ENCODE data around the gene BOLL. TPM values are rescaled to one million over a fixed set of nuclear protein-coding genes. Genes with fewer than 3 reads are reported as not detected.

Gene BOLL
- total and polyA plus RNA-seq, 10 of the 15 experiments (the other 5 are each of a cell fraction or from before 2014, with no cell fraction given) = 0.05 TPM; not detected in 9

GRCh38 chr2:197804049-197804757 is 19.1 kb upstream of the BOLL start, which contains the start of gene PLCL1 (continued):
- peak; percentile 77 for TF ChIP-seq IRF3 (IDR thresholded peaks at IDR 0.05)
- peak; percentile 98 for TF ChIP-seq PKNOX1 (IDR thresholded peaks at IDR 0.05)
- TF ChIP-seq SP1 (IDR thresholded peaks at IDR 0.05; ENCODE audit: low read depth, low read length) = peak; percentile 96
- TF ChIP-seq IKZF1 (conservative IDR thresholded peaks at IDR 0.05) = peak; percentile 61; the same call in 1 of the 2 replicates
- TF ChIP-seq BHLHE40 (IDR thresholded peaks at IDR 0.05; ENCODE audit: borderline replicate concordance in 1 of 2, low read depth in 2 of 2, low read length in 1 of 2) = peak in 1 of 2 experiments; percentile 7; a peak in 1 of 4 replicates
- TF ChIP-seq SIN3A (IDR thresholded peaks at IDR 0.05; ENCODE audit: low read depth, low read length) = peak; percentile 32; the same call in 1 of the 2 replicates
- TF ChIP-seq ELK1 (IDR thresholded peaks at IDR 0.05; ENCODE audit: low read depth, low read length) = no peak
- 0 out of 2 replicates have a peak, but pooled peaks have one; percentile 36 for TF ChIP-seq ZNF217 (IDR thresholded peaks at IDR 0.05)
- TF ChIP-seq HDAC6 (IDR thresholded peaks at IDR 0.05; ENCODE audit: unreplicated experiment) = no peak
- no peak for TF ChIP-seq STAT3 (IDR thresholded peaks at IDR 0.05; ENCODE audit: low read depth, low read length)
- 0 out of 2 replicates have a peak, but pooled peaks have one; percentile 69 for TF ChIP-seq RB1 (IDR thresholded peaks at IDR 0.05; ENCODE audit: borderline replicate concordance)
- no peak for TF ChIP-seq SPI1 (IDR thresholded peaks at IDR 0.05; ENCODE audit: borderline replicate concordance, insufficient read depth, low read depth, low read length)
- 0 out of 2 replicates have a peak, but pooled peaks have one; percentile 24 for TF ChIP-seq ZSCAN29 (IDR thresholded peaks at IDR 0.05)
- peak; percentile 21; the same call in 1 of the 2 replicates for TF ChIP-seq NFYA (IDR thresholded peaks at IDR 0.05; ENCODE audit: borderline replicate concordance, low read depth, low read length)
- TF ChIP-seq NKRF (conservative IDR thresholded peaks at IDR 0.05) = peak; percentile 87
- TF ChIP-seq MXI1 (IDR thresholded peaks at IDR 0.05; ENCODE audit: low read depth, low read length) = peak; percentile 48; the same call in 1 of the 2 replicates
- no peak for TF ChIP-seq YBX1 (IDR thresholded peaks at IDR 0.05)
- TF ChIP-seq REST (IDR thresholded peaks at IDR 0.05; ENCODE audit: low read depth, low read length) = no peak
- TF ChIP-seq PAX8 (IDR thresholded peaks at IDR 0.05) = peak; percentile 81; the same call in 1 of the 2 replicates
